Activated CD4-positive, CD25-positive, alpha-beta regulatory T cell treated with anti-CD3 and anti-CD28 coated beads, Interleukin-2, amount 50 U/mL, for 72 hours (primary cell): ENCODE measurements around the gene ZNF629.
A peak's percentile ranks its signal among the peaks of the same experiment; 100 is the strongest.

Source experiments
- DNase-seq: peaks from one replicate; pipeline ENCODE4 v3.0.0; 2021

The ZNF629 gene

GRCh38 chr16:30766206-30766932 lies 20.6 kb downstream of the ZNF629 start:
- no peak for DNase-seq

- no peak for DNase-seq
These were observed 22.1 kb downstream of the ZNF629 start for GRCh38 chr16:30764816-30765465.

GRCh38 chr16:30764086-30764485 lies 22.9 kb downstream of the ZNF629 start:
- DNase-seq, result no peak

GRCh38 chr16:30762991-30763725 lies 23.8 kb downstream of the ZNF629 start:
- DNase-seq, result no peak

GRCh38 chr16:30761928-30762902 lies 24.8 kb downstream of the ZNF629 start, which contains the start of the genes CFAP119 and RNF40:
CFAP119 (minus strand) TSS chr16:30762062; CDS start chr16:30761748, 314 bp downstream.
RNF40 (plus strand) TSS chr16:30762322; CDS start chr16:30762546, 224 bp downstream.
- DNase-seq, result peak; percentile 90

GRCh38 chr16:30761427-30761927 lies 25.5 kb downstream of the ZNF629 start:
- peak; percentile 40 for DNase-seq

GRCh38 chr16:30760577-30761426 lies 26.2 kb downstream of the ZNF629 start:
- no peak for DNase-seq

- no peak for DNase-seq
These were observed 26.9 kb downstream of the ZNF629 start for GRCh38 chr16:30760001-30760559.

GRCh38 chr16:30758988-30759491 lies 28.0 kb downstream of the ZNF629 start:
- no peak for DNase-seq

GRCh38 chr16:30757316-30757715 lies 29.7 kb downstream of the ZNF629 start:
- DNase-seq, result no peak

- no peak for DNase-seq
These were observed 30.3 kb downstream of the ZNF629 start for GRCh38 chr16:30756781-30757100.

GRCh38 chr16:30755955-30756780 lies 30.8 kb downstream of the ZNF629 start:
- no peak for DNase-seq

GRCh38 chr16:30753596-30753995 lies 33.4 kb downstream of the ZNF629 start:
- no peak for DNase-seq

- no peak for DNase-seq
These were observed 36.0 kb downstream of the ZNF629 start for GRCh38 chr16:30750876-30751465.

GRCh38 chr16:30750201-30750600 lies 36.8 kb downstream of the ZNF629 start:
- no peak for DNase-seq

- DNase-seq, result peak; percentile 55
These were observed 38.2 kb downstream of the ZNF629 start for GRCh38 chr16:30748634-30749445.

- peak; percentile 97 for DNase-seq
These were observed 39.0 kb downstream of the ZNF629 start, which contains the start of gene PHKG2 for GRCh38 chr16:30747799-30748633. PHKG2 (plus strand) TSS chr16:30748425; CDS start chr16:30748821, 396 bp downstream.
